Measurements from ENCODE around the gene RGS1.

Gene RGS1

GRCh38 chr1:192620071-192620635 lies 44.6 kb downstream of the RGS1 start:
- DNase-seq (ENCODE audit: low read depth) = no peak

GRCh38 chr1:192626366-192627179 lies 51.0 kb downstream of the RGS1 start:
- DNase-seq (ENCODE audit: low read depth) = no peak

- no peak for DNase-seq (ENCODE audit: low read depth)
Observed at GRCh38 chr1:192627901-192628300, 52.3 kb downstream of the RGS1 start.

GRCh38 chr1:192628396-192629057 lies 53.0 kb downstream of the RGS1 start:
- no peak for DNase-seq (ENCODE audit: low read depth)

- DNase-seq (ENCODE audit: low read depth) = no peak
Observed at GRCh38 chr1:192629612-192630011, 54.0 kb downstream of the RGS1 start.

All from stimulated activated CD8-positive, alpha-beta memory T cell treated with anti-CD3 and anti-CD28 coated beads, Interleukin-12 subunit alpha, Interleukin-12 subunit beta, amount 100 ng/mL, for 1 hour (primary cell).